Measurements from ENCODE around the gene TNS1.

Gene TNS1

GRCh38 chr2:218009765-218010139, 7.0 kb upstream of the TNS1 start:
- no peak overlapping the region for H3K4me3 ChIP-seq (ENCODE audit: low read depth, low read length)

GRCh38 chr2:218009231-218009630, 6.4 kb upstream of the TNS1 start:
- DNase-seq (ENCODE audit: low read depth), result no peak
- H3K4me3 ChIP-seq (ENCODE audit: low read depth, low read length), result no peak overlapping the region
- TF ChIP-seq CTCF (IDR thresholded peaks at IDR 0.05; ENCODE audit: low read depth, low read length, missing control alignments), result no peak

More at GRCh38 chr2:218009765-218010139, 7.0 kb upstream of the TNS1 start:
- no peak for TF ChIP-seq CTCF (IDR thresholded peaks at IDR 0.05; ENCODE audit: low read depth, low read length, missing control alignments)
- no peak for DNase-seq (ENCODE audit: low read depth)

GRCh38 chr2:218008060-218009040, 5.6 kb upstream of the TNS1 start:
- no peak for TF ChIP-seq CTCF (IDR thresholded peaks at IDR 0.05; ENCODE audit: low read depth, low read length, missing control alignments)
- no peak overlapping the region for H3K4me3 ChIP-seq (ENCODE audit: low read depth, low read length)
- no peak for DNase-seq (ENCODE audit: low read depth)

GRCh38 chr2:218006741-218007140, 3.9 kb upstream of the TNS1 start:
- TF ChIP-seq CTCF (IDR thresholded peaks at IDR 0.05; ENCODE audit: low read depth, low read length, missing control alignments), result no peak
- no peak for DNase-seq (ENCODE audit: low read depth)
- no peak overlapping the region for H3K4me3 ChIP-seq (ENCODE audit: low read depth, low read length)

GRCh38 chr2:218005486-218005885, 2.7 kb upstream of the TNS1 start:
- no peak for DNase-seq (ENCODE audit: low read depth)
- TF ChIP-seq CTCF (IDR thresholded peaks at IDR 0.05; ENCODE audit: low read depth, low read length, missing control alignments), result no peak
- H3K4me3 ChIP-seq (ENCODE audit: low read depth, low read length), result no peak overlapping the region

GRCh38 chr2:218005028-218005427, 2.2 kb upstream of the TNS1 start:
- H3K4me3 ChIP-seq (ENCODE audit: low read depth, low read length), result no peak overlapping the region
- TF ChIP-seq CTCF (IDR thresholded peaks at IDR 0.05; ENCODE audit: low read depth, low read length, missing control alignments), result no peak
- no peak for DNase-seq (ENCODE audit: low read depth)

Measured in GM12864 (cell line).